B cell (primary cell): ENCODE measurements around the gene DMXL2. TPM values are rescaled to one million over a fixed set of nuclear protein-coding genes. Genes with fewer than 3 reads are reported as not detected.

Source experiments
- ATAC-seq: fragments of 200-7000 bp; cut with Tn5 transposase; one replicate; pipeline ENCODE4 v1.10.0; 2021; ENCODE audit warnings: low read depth, mild to moderate bottlenecking, moderate number of reproducible peaks, moderate library complexity
- CTCF ChIA-PET: fragments of 350-600 bp; sonication (Branson Sonifier 250); formaldehyde crosslinking; loops from one replicate; lab custom pipeline; 2021; ENCODE audit warnings: antibody characterized with exemption, inconsistent platforms; lab: Charles Lee
- POLR2A ChIA-PET: fragments of 350-600 bp; sonication (Branson Sonifier 250); formaldehyde crosslinking; loops from one replicate; lab custom pipeline; 2021; ENCODE audit warnings: antibody characterized with exemption; lab: Charles Lee
- DNase-seq: peaks from one replicate; pipeline ENCODE4 v3.0.0; 2013
- H2AFZ ChIP-seq: 2 replicates; pipeline ENCODE4 v1.6.1; 2012; ENCODE audit warnings: mild to moderate bottlenecking, low read depth, low read length; ENCODE audit not compliant: insufficient read depth, poor library complexity, severe bottlenecking
- H3K27ac ChIP-seq, 2 donors: 1 replicate in 1 of 2; 2 replicates in 1 of 2; pipeline ENCODE4 v1.5.1; 2012 to 2013; ENCODE audit warnings: low read length in 2 of 2, mild to moderate bottlenecking in 2 of 2, moderate library complexity in 1 of 2
- H3K27me3 ChIP-seq, 4 experiments: fragments of 200-600 bp in 1 of 4; sonication (generic) in 1 of 4; replicated peaks in 1 of 4; 1 replicate in 2 of 4; 2 replicates in 2 of 4; pipeline versions ENCODE4 v1.6.1 to v1.7.0; 2013 to 2016; ENCODE audit warnings: low read length in 3 of 4, mild to moderate bottlenecking in 2 of 4, mixed read lengths in 1 of 4, moderate library complexity in 1 of 4; ENCODE audit not compliant: insufficient read depth in 4 of 4, control insufficient read depth in 3 of 4; ENCODE audit errors: control extremely low read depth in 1 of 4
- H3K36me3 ChIP-seq, 2 experiments: replicated peaks in 1 of 2; 1 replicate in 1 of 2; 2 replicates in 1 of 2; pipeline versions ENCODE4 v1.6.1 to v1.7.1; 2013; ENCODE audit warnings: low read length in 1 of 2; ENCODE audit not compliant: insufficient read depth in 2 of 2, control insufficient read depth in 1 of 2; ENCODE audit errors: control extremely low read depth in 1 of 2, extremely low read depth in 1 of 2
- H3K4me1 ChIP-seq, 2 donors: fragments of 200-600 bp in 1 of 2; sonication (generic) in 1 of 2; 1 replicate in 1 of 2; 2 replicates in 1 of 2; pipeline versions ENCODE4 v1.5.1 to v1.6.1; 2013 to 2017; ENCODE audit warnings: low read length in 2 of 2; ENCODE audit not compliant: control insufficient read depth in 2 of 2, insufficient read depth in 2 of 2
- H3K4me2 ChIP-seq: replicated peaks from 2 replicates; pipeline ENCODE3; 2012; ENCODE audit warnings: mild to moderate bottlenecking, low read depth, low read length; ENCODE audit not compliant: poor library complexity, severe bottlenecking
- H3K4me3 ChIP-seq, 5 experiments: fragments of 200-600 bp in 1 of 5; sonication (generic) in 1 of 5; 1 replicate in 3 of 5; 2 replicates in 2 of 5; pipeline versions ENCODE4 v1.5.1 to v1.7.0; 2011 to 2016; ENCODE audit warnings: low read length in 4 of 5, mild to moderate bottlenecking in 4 of 5, low read depth in 2 of 5, control low read depth in 1 of 5, moderate library complexity in 1 of 5; ENCODE audit not compliant: insufficient read depth in 1 of 5; ENCODE audit errors: control extremely low read depth in 1 of 5, extremely low read depth in 1 of 5
- H3K79me2 ChIP-seq: fragments of 200-600 bp; sonication (generic); one replicate; pipeline ENCODE4 v1.6.0; 2016; ENCODE audit warnings: low read length; ENCODE audit not compliant: control insufficient read depth, insufficient read depth
- H3K9ac ChIP-seq: fragments of 200-600 bp; sonication (generic); 2 replicates; pipeline ENCODE4 v1.6.1; 2017; ENCODE audit warnings: mild to moderate bottlenecking, low read length, moderate library complexity
- H3K9me3 ChIP-seq, 3 donors: one replicate each; pipeline versions ENCODE4 v1.6.1 to v1.7.1; 2013; ENCODE audit warnings: low read length in 2 of 3; ENCODE audit not compliant: control insufficient read depth in 2 of 3, insufficient read depth in 1 of 3; ENCODE audit errors: control extremely low read depth in 1 of 3
- H4K20me1 ChIP-seq: 2 replicates; pipeline ENCODE4 v1.6.0; 2012; ENCODE audit warnings: mild to moderate bottlenecking, low read length; ENCODE audit not compliant: insufficient read depth, control insufficient read depth, poor library complexity, severe bottlenecking
- H3K27ac Mint-ChIP-seq: one replicate; pipeline ENCODE4 v1.8.0; 2021; ENCODE audit warnings: mixed read lengths
- H3K27me3 Mint-ChIP-seq: one replicate; pipeline ENCODE4 v1.8.0; 2021; ENCODE audit warnings: mixed read lengths
- H3K4me1 Mint-ChIP-seq: one replicate; pipeline ENCODE4 v1.8.0; 2021; ENCODE audit warnings: mixed read lengths
- H3K4me3 Mint-ChIP-seq: one replicate; pipeline ENCODE4 v1.8.0; 2021; ENCODE audit warnings: mixed read lengths
- H3K9me3 Mint-ChIP-seq: one replicate; pipeline ENCODE4 v1.8.0; 2022; ENCODE audit warnings: mixed read lengths; ENCODE audit not compliant: insufficient read depth
- EZH2 ChIP-seq: IDR thresholded peaks from 2 replicates; pipeline ENCODE4 v1.6.1; 2012; ENCODE audit warnings: borderline replicate concordance, low read depth, mild to moderate bottlenecking, moderate library complexity, low read length; ENCODE audit not compliant: insufficient read depth, poor library complexity, severe bottlenecking
- whole genome bisulfite sequencing: methylation state at CpG from one replicate; pipeline ENCODE4 v1.1.5; 2013; ENCODE audit warnings: missing lambda C conversion rate; ENCODE audit not compliant: insufficient coverage; 5-methylcytosine and 5-hydroxymethylcytosine counted together
- intact Hi-C: fragments of 100-400 bp; cut with micrococcal nuclease; formaldehyde crosslinking; loops from one replicate; pipeline ENCODE4 v1.10.0; 2022
- polyA plus RNA-seq: library from polyadenylated mRNA; depleted of rRNA; stranded (reverse); fragments of >200 nt; gene quantifications from 2 replicates; pipeline ENCODE4 v1.2.3, GENCODE V29; 2012
- total RNA-seq, 2 donors: library from RNA; stranded (reverse); fragments of 120-200 nt in 1 of 2; gene quantifications; 1 replicate in 1 of 2; 2 replicates in 1 of 2; pipeline versions ENCODE4 v1.2.3 to v1.2.4, GENCODE V29; 2013 to 2022
- TF ChIP-seq, protein P1 (sequence below): fragments of 200-600 bp; IDR thresholded peaks from one replicate; pipeline ENCODE4 v1.8.0; 2022; ENCODE audit warnings: antibody characterized with exemption, mild to moderate bottlenecking

DMXL2 gene
- total and polyA plus RNA-seq, 2 donors (not counting 1 experiment from before 2014, with no cell fraction given) = 1.4 to 5.6 TPM

DNA sequence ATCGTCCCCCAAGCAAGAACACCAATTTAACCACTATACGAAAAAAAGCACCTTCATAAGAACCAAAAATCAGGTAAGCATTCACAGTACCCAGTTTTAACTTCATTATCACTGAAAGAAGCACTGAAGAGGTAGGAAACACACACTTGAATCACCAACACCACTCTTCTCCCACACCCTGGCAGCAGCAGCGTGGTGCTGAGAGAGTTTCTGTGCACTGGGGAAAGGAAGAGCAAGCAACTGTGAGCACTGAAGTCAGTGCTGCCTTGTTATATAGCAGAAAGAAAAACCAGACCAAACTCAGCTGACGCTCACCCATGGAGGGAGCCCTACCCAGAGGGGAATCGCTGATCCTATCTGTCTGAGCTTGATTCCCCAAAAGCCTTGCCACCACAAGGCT, 98.2 kb downstream of the DMXL2 start:
- no peak overlapping the region for H3K4me3 ChIP-seq
- peaks cover 0 to 12% (median 3%) of the 10 kb centered on the region in 3 donors for H3K9me3 ChIP-seq
- H3K27me3 ChIP-seq = no peaks in the 10 kb centered on the region
- H3K9me3 Mint-ChIP-seq = peaks cover 7% of the 10 kb centered on the region
- ChIA-PET POLR2A (no interaction called here), CTCF (no interaction called here)
- H3K27me3 Mint-ChIP-seq = no peaks in the 10 kb centered on the region
- intact Hi-C loops = no loop called here
- H4K20me1 ChIP-seq = no peaks in the 10 kb centered on the region
- no peaks in the 10 kb centered on the region for H3K4me1 Mint-ChIP-seq
- ATAC-seq = no peak
- no peak overlapping the region for H2AFZ ChIP-seq
- no peak overlapping the region for H3K4me3 Mint-ChIP-seq
- whole genome bisulfite sequencing = 100% methylated on average over 2 of the region's 5 CpGs
- H3K79me2 ChIP-seq = no peaks in the 10 kb centered on the region
- no peak overlapping the region for H3K27ac ChIP-seq
- no peak overlapping the region for H3K4me2 ChIP-seq
- DNase-seq = no peak
- H3K9ac ChIP-seq = no peak overlapping the region
- no peaks in the 10 kb centered on the region for H3K36me3 ChIP-seq
- no peak overlapping the region for H3K27ac Mint-ChIP-seq
- no peaks in the 10 kb centered on the region for H3K4me1 ChIP-seq
- TF ChIP-seq, protein P1, sequence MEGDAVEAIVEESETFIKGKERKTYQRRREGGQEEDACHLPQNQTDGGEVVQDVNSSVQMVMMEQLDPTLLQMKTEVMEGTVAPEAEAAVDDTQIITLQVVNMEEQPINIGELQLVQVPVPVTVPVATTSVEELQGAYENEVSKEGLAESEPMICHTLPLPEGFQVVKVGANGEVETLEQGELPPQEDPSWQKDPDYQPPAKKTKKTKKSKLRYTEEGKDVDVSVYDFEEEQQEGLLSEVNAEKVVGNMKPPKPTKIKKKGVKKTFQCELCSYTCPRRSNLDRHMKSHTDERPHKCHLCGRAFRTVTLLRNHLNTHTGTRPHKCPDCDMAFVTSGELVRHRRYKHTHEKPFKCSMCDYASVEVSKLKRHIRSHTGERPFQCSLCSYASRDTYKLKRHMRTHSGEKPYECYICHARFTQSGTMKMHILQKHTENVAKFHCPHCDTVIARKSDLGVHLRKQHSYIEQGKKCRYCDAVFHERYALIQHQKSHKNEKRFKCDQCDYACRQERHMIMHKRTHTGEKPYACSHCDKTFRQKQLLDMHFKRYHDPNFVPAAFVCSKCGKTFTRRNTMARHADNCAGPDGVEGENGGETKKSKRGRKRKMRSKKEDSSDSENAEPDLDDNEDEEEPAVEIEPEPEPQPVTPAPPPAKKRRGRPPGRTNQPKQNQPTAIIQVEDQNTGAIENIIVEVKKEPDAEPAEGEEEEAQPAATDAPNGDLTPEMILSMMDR = no peak
- no peak for TF ChIP-seq EZH2

DNA sequence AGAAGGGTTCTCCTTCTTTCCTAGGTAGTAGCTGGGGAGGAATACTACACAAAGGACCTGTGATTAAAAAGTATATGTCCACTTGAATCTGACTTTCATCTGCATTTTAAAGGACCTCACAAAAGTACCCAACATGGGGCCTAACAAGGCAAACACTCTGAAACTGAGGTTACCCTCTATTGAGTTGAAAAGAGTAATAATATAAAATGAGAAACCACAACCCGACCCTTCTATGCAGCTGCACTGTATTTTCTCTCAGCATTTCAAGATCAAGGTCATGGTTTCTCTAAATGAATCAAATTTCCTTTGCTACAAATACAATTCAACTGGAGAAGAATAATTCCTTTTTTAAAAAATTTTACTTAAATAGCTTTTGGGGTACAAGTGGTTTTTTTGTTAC, 106.3 kb downstream of the DMXL2 start:
- WGBS = no CpG with 5 or more reads among the region's 1 CpG
- Mint-ChIP-seq H3K27ac (no peak overlapping the region), H3K9me3 (no peaks in the 10 kb centered on the region), H3K27me3 (no peaks in the 10 kb centered on the region), H3K4me1 (no peaks in the 10 kb centered on the region), H3K4me3 (no peak overlapping the region)
- no peak for TF ChIP-seq EZH2
- TF ChIP-seq, protein P1 = no peak
- no peak overlapping the region for H3K4me2 ChIP-seq
- no peak overlapping the region for H2AFZ ChIP-seq
- H3K79me2 ChIP-seq = no peaks in the 10 kb centered on the region
- intact Hi-C loops = no loop called here
- no peaks in the 10 kb centered on the region for H3K4me1 ChIP-seq
- H3K9ac ChIP-seq = no peak overlapping the region
- no peaks in the 10 kb centered on the region for H3K36me3 ChIP-seq
- H3K4me3 ChIP-seq = no peak overlapping the region
- H3K9me3 ChIP-seq = no peaks in the 10 kb centered on the region
- H3K27me3 ChIP-seq = no peaks in the 10 kb centered on the region
- H4K20me1 ChIP-seq = no peaks in the 10 kb centered on the region
- CTCF ChIA-PET = no interaction called here
- POLR2A ChIA-PET = no interaction called here
- DNase-seq = no peak
- no peak overlapping the region for H3K27ac ChIP-seq
- ATAC-seq = no peak
